ENCODE results near the gene LRRFIP1. TPM values are rescaled to one million over a fixed set of nuclear protein-coding genes. Genes with fewer than 3 reads are reported as not detected.

LRRFIP1 gene
- total RNA-seq, 1 experiment from 2014 or later = 38.1 TPM

DNA sequence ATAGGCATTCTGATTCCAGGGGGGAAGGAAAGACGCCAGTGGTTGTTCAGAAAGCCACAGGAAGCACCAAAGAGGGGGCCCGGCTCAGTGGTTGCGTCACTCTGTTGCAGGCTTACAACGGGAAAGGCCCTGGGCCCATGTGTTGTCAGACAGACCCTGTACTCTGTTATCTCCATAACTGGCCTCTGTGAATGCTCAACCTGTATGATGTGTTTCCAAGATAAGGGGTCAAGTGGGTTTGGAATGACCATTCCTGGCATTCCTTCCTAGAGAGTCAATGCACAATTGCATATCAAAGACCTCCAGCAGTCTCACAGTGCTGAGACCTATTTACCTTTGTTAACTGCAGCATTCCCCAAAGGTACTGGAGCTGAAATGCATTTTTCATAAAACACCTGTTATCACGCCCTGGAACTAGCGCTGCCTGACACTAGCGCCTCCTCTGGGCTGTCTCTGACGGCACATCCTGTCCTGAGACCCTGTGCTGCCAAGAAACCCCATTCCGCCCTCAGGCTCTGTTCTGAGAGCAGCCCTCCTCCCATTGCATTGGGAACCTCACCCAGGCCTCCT, 13.2 kb upstream of the LRRFIP1 start:
- DNase-seq (ENCODE audit: low read depth, low spot score) = no peak
- in situ Hi-C loops (cut with HindIII; ENCODE audit: low pct_unique_long_range_greater_than_20kb, low sequenced_read_pairs) = no loop called here

DNA sequence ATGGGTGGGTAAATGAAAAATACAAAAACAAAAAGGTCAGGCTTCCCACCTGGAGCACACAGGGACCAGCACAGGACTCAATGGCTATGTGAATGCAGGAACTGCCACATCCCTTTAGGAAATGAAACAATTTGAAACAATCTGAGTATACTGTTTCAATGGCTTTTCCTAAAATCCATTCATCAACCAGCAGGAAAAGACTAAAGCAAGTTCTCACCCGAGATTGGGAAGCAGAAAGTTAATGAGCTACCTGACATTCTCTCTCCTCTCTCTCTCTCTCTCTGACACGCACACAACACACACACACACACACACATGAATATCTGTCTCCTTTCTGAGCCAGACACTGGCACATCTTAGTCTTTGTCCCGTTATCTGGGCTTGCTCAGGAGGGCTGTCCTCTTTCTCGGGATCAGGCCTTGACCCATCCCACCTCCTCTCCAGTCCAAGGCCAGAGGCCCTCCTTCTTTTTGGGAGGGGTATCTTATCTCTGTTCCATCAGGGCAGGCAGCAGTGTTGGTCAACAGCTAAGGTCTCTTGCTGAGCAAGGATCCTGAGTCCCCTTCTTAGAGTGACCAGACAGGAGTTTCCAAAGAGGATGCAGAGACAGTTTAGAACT, 11.6 kb upstream of the LRRFIP1 start:
- in situ Hi-C loops (cut with HindIII; ENCODE audit: low pct_unique_long_range_greater_than_20kb, low sequenced_read_pairs) = no loop called here
- DNase-seq (ENCODE audit: low read depth, low spot score) = no peak

GRCh38 chr2:237616373-237616733, 11.0 kb upstream of the LRRFIP1 start:
- in situ Hi-C loops (cut with HindIII; ENCODE audit: low pct_unique_long_range_greater_than_20kb, low sequenced_read_pairs) = no loop called here
- DNase-seq (ENCODE audit: low read depth, low spot score) = no peak

DNA sequence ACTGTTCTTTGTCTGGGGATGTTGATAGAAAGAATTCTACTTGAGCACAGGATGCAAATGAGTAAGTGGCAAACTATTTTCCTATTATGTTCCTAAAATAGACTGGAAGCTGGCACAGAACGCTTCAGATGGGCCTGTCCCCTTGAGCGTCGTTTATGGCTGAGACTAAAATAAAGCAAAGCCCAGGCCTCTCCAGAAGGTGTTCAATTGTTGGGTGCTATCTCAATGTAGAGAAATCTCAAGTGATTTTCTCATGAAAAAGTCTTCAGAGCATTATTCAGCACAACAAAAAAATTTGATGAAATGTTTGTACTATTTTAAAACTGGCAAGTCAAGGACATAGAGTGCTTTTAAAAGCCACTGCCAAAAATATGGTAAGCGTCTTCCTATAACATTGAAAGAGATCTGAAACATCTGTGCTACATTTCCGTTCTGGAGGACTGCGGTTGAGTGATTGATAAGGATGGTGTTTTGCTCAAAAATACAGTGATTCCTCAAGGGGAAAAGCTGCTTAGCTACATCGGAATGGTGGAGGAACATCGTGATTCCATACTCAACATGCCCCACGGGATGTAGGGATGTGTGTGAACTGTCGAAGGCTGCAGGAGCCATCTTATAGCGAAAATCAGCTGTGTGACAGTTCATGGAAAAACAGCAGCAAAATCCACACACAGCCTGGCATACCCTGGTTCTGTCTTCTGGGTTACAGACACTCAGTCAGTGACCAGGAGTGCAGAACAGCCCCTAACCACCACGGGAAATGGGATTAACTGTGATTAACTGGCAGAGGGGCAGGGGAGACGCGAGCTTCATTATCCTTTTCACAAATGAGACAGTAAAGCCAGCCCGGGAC, 10.4 kb upstream of the LRRFIP1 start:
- DNase-seq (ENCODE audit: low read depth, low spot score) = no peak
- in situ Hi-C loops (cut with HindIII; ENCODE audit: low pct_unique_long_range_greater_than_20kb, low sequenced_read_pairs) = no loop called here

GRCh38 chr2:237617587-237617982, 9.8 kb upstream of the LRRFIP1 start:
- DNase-seq (ENCODE audit: low read depth, low spot score) = no peak
- in situ Hi-C loops (cut with HindIII; ENCODE audit: low pct_unique_long_range_greater_than_20kb, low sequenced_read_pairs) = no loop called here

DNA sequence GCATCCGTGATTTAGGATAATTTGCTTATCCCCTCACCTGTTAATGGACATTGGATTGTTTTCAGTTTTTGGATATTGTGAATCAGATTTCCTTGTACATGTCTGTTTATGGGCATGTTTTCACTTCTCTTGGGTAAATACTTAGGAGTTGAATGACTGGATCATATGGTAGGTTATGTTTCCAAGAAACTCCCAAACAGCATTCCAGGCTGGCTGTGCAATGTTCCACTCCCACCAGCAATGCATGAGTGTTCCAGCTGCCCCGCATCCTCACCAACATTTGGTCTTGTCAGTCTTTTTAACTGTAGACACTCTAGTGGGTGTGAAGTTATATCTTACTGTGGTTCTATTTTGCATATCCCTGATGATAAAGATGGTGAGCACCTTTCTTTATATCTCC, 8.9 kb upstream of the LRRFIP1 start:
- no peak for DNase-seq (ENCODE audit: low read depth, low spot score)
- in situ Hi-C loops (cut with HindIII; ENCODE audit: low pct_unique_long_range_greater_than_20kb, low sequenced_read_pairs) = no loop called here

DNA sequence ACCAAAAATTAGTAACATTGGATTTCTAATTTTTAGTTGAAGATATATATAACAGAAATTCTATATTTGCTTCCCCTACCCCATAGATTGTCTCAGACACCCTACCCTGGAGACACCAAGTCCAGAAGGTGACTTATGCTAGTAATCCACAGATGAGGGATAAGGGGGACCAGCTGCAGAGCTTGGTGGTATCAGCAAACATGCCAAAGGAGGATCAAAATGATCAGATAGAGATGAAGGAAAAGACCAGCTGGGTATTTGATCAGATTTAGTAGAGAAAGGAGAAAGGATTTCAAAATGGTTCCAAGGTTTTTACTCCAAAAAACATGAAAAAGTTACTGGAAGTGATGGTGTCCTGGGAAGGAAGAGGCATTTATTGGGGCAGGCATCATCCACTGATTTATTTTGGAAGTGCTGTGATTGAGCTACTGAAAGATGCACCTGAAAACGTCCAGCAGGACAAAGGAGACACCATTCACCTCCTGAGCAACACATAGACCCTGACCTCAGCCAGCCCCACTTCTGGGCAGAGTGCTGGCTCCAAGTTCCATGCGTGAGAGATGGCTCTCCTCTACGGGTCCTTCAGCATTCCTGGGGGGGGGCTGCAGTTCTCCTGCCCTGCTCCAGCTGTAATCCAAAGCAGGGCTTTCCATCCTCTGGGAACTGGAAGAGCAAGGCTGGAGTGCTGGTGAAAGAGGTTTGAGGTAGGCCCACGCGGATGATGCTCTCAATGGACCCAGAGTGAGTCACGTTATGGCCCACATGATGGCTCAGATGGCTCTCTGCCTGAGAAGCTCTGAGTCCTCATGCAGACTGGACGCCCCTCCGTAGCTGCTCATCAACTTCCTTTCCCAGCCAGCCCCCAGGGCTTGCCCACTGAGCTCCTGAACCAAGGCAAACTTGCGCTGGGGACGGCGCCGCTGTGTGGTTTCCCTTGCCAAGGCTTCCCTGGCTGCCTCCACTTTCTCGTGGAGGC, 3.7 kb upstream of the LRRFIP1 start:
- in situ Hi-C loops (cut with HindIII; ENCODE audit: low pct_unique_long_range_greater_than_20kb, low sequenced_read_pairs) = no loop called here
- DNase-seq (ENCODE audit: low read depth, low spot score) = no peak

DNA sequence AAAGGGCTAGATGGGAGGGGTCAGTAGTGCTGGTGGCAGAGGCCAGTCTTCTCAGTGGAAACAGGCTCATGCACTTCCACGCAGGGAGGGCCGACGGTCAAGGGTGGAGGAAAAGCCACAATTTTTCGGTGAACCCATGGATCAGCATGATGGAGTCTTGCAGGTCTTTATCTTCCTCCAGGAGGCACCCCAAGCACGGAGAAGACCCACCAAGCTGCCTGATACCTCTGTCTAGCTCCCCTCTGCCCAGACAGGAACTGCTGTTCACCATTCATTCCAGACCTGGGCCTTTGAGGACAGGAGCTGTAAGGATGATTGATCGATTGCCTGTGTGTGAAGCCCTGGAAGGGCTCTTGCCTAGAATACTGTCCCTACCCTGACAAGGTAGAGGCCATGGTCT, 2.8 kb upstream of the LRRFIP1 start:
- in situ Hi-C loops (cut with HindIII; ENCODE audit: low pct_unique_long_range_greater_than_20kb, low sequenced_read_pairs) = no loop called here
- no peak for DNase-seq (ENCODE audit: low read depth, low spot score)

GRCh38 chr2:237625216-237625705, 2.1 kb upstream of the LRRFIP1 start:
- in situ Hi-C loops (cut with HindIII; ENCODE audit: low pct_unique_long_range_greater_than_20kb, low sequenced_read_pairs) = no loop called here
- DNase-seq (ENCODE audit: low read depth, low spot score) = no peak

- DNase-seq (ENCODE audit: low read depth, low spot score) = no peak
- in situ Hi-C loops (cut with HindIII; ENCODE audit: low pct_unique_long_range_greater_than_20kb, low sequenced_read_pairs) = no loop called here
These were observed 1.6 kb upstream of the LRRFIP1 start for GRCh38 chr2:237625777-237626176.

DNA sequence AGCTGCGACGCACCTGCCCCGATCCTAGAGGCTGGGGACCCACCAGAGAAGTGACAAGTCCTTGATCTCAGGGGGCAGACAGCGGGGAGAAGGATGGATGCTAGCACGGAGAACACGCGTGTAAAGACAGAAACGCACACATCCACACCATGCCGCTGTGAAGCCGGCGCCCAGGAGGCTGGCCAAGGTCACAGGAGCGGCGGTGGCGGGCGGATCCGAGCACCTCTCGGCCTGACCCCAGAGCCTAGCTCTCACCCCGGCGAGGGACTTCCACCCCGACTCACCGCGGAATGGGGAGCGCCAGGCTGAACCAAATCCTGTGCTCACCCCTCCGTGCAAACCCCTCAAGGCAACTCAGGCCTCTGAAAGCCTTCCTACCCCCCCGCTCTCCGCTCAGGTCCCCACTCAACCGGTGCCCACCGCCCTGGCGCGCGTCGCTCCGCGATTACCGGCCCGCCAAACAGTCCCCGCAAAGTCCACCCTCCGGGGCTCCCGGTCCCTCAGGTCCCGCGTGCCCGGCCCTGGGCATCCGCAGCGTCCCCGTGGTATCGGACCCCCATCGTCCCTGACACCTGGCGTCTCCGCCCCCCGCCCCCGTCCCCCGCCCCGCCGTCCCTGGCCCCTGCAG, 460 bp upstream of the LRRFIP1 start:
- no peak for DNase-seq (ENCODE audit: low read depth, low spot score)
- in situ Hi-C loops (cut with HindIII; ENCODE audit: low pct_unique_long_range_greater_than_20kb, low sequenced_read_pairs) = no loop called here

GRCh38 chr2:237628247-237629187, 1.1 kb downstream of the LRRFIP1 start:
- no peak for DNase-seq (ENCODE audit: low read depth, low spot score)
- in situ Hi-C loops (cut with HindIII; ENCODE audit: low pct_unique_long_range_greater_than_20kb, low sequenced_read_pairs) = no loop called here

DNA sequence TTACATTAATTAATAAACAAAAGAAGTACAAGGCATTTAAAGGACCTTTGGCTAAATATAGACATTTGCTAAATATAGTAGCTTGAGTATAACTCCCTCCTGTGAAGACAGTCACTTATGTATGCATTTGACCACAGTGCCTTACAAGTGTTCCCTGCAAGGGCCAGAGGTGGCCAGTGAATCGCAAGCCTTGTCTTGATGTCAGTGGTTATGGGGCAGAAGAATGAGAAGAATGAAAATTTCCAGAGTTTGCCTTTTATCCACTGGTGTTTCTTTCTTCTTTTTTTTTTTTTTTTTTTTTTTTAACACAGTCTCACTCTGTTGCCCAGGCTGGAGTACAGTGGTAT, 1.8 kb downstream of the LRRFIP1 start:
- in situ Hi-C loops (cut with HindIII; ENCODE audit: low pct_unique_long_range_greater_than_20kb, low sequenced_read_pairs) = no loop called here
- DNase-seq (ENCODE audit: low read depth, low spot score) = no peak

DNA sequence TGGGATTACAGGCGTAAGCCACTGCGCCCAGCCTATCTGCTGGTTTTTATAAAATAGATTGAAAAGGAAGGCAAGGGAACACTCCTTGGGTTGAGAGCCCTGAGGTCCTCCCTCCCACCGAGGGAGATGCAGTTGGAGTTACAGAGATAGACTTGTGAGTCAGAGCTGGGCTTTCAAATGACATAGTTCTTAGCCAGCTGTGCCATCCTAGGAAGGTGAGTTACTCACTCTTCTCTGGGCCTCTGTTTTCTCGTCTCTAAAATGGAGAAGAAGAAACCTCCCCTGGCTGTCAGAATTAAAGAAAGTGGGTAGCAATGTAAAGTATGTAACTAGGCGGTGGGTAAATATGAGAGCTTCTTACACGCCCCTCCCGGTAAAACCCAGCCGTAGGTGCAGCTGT, 2.4 kb downstream of the LRRFIP1 start:
- in situ Hi-C loops (cut with HindIII; ENCODE audit: low pct_unique_long_range_greater_than_20kb, low sequenced_read_pairs) = no loop called here
- no peak for DNase-seq (ENCODE audit: low read depth, low spot score)

- DNase-seq (ENCODE audit: low read depth, low spot score) = no peak
- in situ Hi-C loops (cut with HindIII; ENCODE audit: low pct_unique_long_range_greater_than_20kb, low sequenced_read_pairs) = no loop called here
These were observed 3.0 kb downstream of the LRRFIP1 start for GRCh38 chr2:237630216-237631000.

Data from SK-MEL-5 (cell line).